HG03060 (cell line): ENCODE results near the gene FGFRL1.
"Not testable (repeated sequence)": the region's sequence is repeated elsewhere in the genome, so short reads cannot be mapped to it uniquely, and the experiment has no call there.

ENCODE experiments used
- ATAC-seq: cut with Tn5 transposase; IDR thresholded peaks from one replicate; pipeline ENCODE4 v1.9.1; 2021; ENCODE audit warnings: low read depth, moderate number of reproducible peaks; ENCODE audit not compliant: unreplicated experiment

Gene FGFRL1

GRCh38 chr4:1047976-1048772, 36.7 kb downstream of the FGFRL1 start:
- ATAC-seq: no peak

- ATAC-seq: no peak
Measured at GRCh38 chr4:1048773-1049590, 37.6 kb downstream of the FGFRL1 start.

- ATAC-seq: no peak
Measured at GRCh38 chr4:1049591-1049905, 38.1 kb downstream of the FGFRL1 start.

- no peak for ATAC-seq
Measured at GRCh38 chr4:1050486-1051213, 39.2 kb downstream of the FGFRL1 start.

- no peak for ATAC-seq
Measured at GRCh38 chr4:1051472-1051871, 40.0 kb downstream of the FGFRL1 start.

- no peak for ATAC-seq
Measured at GRCh38 chr4:1052231-1052671, 40.8 kb downstream of the FGFRL1 start.

- ATAC-seq: no peak
Measured at GRCh38 chr4:1053080-1053661, 41.7 kb downstream of the FGFRL1 start.

- ATAC-seq: not testable (repeated sequence)
Measured at GRCh38 chr4:1053891-1054290, 42.5 kb downstream of the FGFRL1 start.

GRCh38 chr4:1054696-1055242, 43.3 kb downstream of the FGFRL1 start:
- ATAC-seq: not testable (repeated sequence)

GRCh38 chr4:1055243-1055701, 43.8 kb downstream of the FGFRL1 start:
- ATAC-seq: not testable (repeated sequence)

- no peak for ATAC-seq
Measured at GRCh38 chr4:1055721-1056590, 44.5 kb downstream of the FGFRL1 start.

- no peak for ATAC-seq
Measured at GRCh38 chr4:1056671-1057402, 45.4 kb downstream of the FGFRL1 start.

GRCh38 chr4:1057403-1057745, 45.9 kb downstream of the FGFRL1 start:
- ATAC-seq: no peak

- ATAC-seq: no peak
Measured at GRCh38 chr4:1058198-1058996, 47.0 kb downstream of the FGFRL1 start.

- ATAC-seq: no peak
Measured at GRCh38 chr4:1058997-1059665, 47.7 kb downstream of the FGFRL1 start.

- ATAC-seq: no peak
Measured at GRCh38 chr4:1060121-1060520, 48.7 kb downstream of the FGFRL1 start.

GRCh38 chr4:1060621-1061020, 49.2 kb downstream of the FGFRL1 start:
- ATAC-seq: no peak
